Heart right ventricle (tissue), 16 donors: Measurements from ENCODE around the gene RNF207. TPM values are rescaled to one million over a fixed set of nuclear protein-coding genes. Genes with fewer than 3 reads are reported as not detected.

Experiments
- ATAC-seq, 8 donors: fragments of 200-7000 bp; cut with Tn5 transposase; one replicate each; pipeline ENCODE4 v1.9.1; 2020; ENCODE audit warnings: mild to moderate bottlenecking in 8 of 8, moderate library complexity in 8 of 8, moderate number of reproducible peaks in 1 of 8
- DNase-seq, 2 donors: peaks; one replicate each; pipeline ENCODE4 v3.0.0-alpha.2; 2020
- H3K27ac ChIP-seq, 10 donors: fragments of 200-600 bp; sonication (generic) in 2 of 10; one replicate each; pipeline versions ENCODE4 v1.5.0 to v1.8.0; 2020 to 2022; ENCODE audit warnings: mild to moderate bottlenecking in 3 of 10
- H3K27me3 ChIP-seq, 7 donors: fragments of 200-600 bp; one replicate each; pipeline ENCODE4 v1.8.0; 2021 to 2022; ENCODE audit warnings: mild to moderate bottlenecking in 2 of 7
- H3K36me3 ChIP-seq, 9 donors: fragments of 200-600 bp; sonication (generic) in 1 of 9; one replicate each; pipeline versions ENCODE4 v1.5.0 to v1.8.0; 2020 to 2022; ENCODE audit warnings: mild to moderate bottlenecking in 2 of 9
- H3K4me1 ChIP-seq, 9 donors: fragments of 200-600 bp; sonication (generic) in 1 of 9; one replicate each; pipeline versions ENCODE4 v1.5.0 to v1.8.0; 2020 to 2022; ENCODE audit warnings: mild to moderate bottlenecking in 4 of 9
- H3K4me3 ChIP-seq, 10 donors: fragments of 200-600 bp; sonication (generic) in 2 of 10; one replicate each; pipeline versions ENCODE4 v1.5.0 to v1.8.0; 2020 to 2022; ENCODE audit warnings: mild to moderate bottlenecking in 7 of 10, moderate library complexity in 2 of 10
- H3K9me3 ChIP-seq, 11 donors: fragments of 200-600 bp in 10 of 11; sonication (generic) in 2 of 11; one replicate each; pipeline versions ENCODE4 v1.5.0 to v1.8.0; 2013 to 2022; ENCODE audit warnings: mild to moderate bottlenecking in 2 of 11, control low read depth in 1 of 11, moderate library complexity in 1 of 11
- WGBS, 2 donors: extraction: QIAGEN DNeasy Blood & Tissue Kit; methylation state at CpG; one replicate each; pipeline ENCODE4 v1.1.7; 2013; ENCODE audit warnings: inconsistent platforms in 1 of 2; 5-methylcytosine and 5-hydroxymethylcytosine counted together
- intact Hi-C, 10 donors: fragments of 100-400 bp; cut with DNase I; formaldehyde crosslinking; loops; one replicate each; pipeline versions ENCODE4 v1.11.1 to v1.14.2; 2022
- polyA plus RNA-seq, 2 donors: library from polyadenylated mRNA; stranded (reverse); fragments of 200-250 nt; gene quantifications; one replicate each; pipeline ENCODE4 v1.2.3, GENCODE V29; 2013
- total RNA-seq, 10 donors: library from RNA; stranded (reverse); fragmentation: NEBNext Ultra II Directional in 3 of 10; extraction: Animal tissue kit (Norgen Biotek cat#: 25700) in 3 of 10; gene quantifications; one replicate each; pipeline versions ENCODE4 v1.2.1 to v1.2.4, GENCODE V29; 2021 to 2023
- TF ChIP-seq, protein P1 (sequence below), 9 donors: fragments of 200-600 bp; sonication (generic) in 2 of 9; IDR thresholded peaks; one replicate each; pipeline versions ENCODE4 v1.5.0 to v1.8.0; 2021 to 2022; ENCODE audit warnings: antibody characterized with exemption in 9 of 9, mild to moderate bottlenecking in 5 of 9, moderate library complexity in 1 of 9
- donor health status: Arrhythmogenic right ventricular cardiomyopathy.
- donor health status: ischemic (EF 13 %, LVEDD 7.1; RV severe dilation, severe dysfunction).
- donor health status: healthy with polysubstance abuse.
- donor health status: DM: no; HTN: yes; CAD: no.
- donor health status: DM: no; HTN: no; CAD: no.
- donor health status: ischemic (EF 25% LVEDD 6.9; RV normal size, moderate dysfunction).
- donor health status: ischemic (EF 25% LVEDD 5.7; RV mildly dilated, moderate dysfunction).
- donor health status: healthy.
- donor health status: DM: yes; HTN: yes; CAD: no.
- donor health status: Ischemic cardiomyopathy.
- donor health status: ischemic (EF 35%, LVEDD 5.7; RV mildly dilated, moderate dysfunction).
- donor health status: nonischemic (EF 11% LVEDD 7.7; RV severe dilation, severe dysfunction).
- donor health status: DM: yes; HTN: yes; CAD: no.
- donor health status: PGD.
- donor health status: ischemic (EF 29% LVEDD 5.4; RV normal size, mild dysfunction).
- donor health status: nonischemic (EF 23%, LVEDD 6.1; RV moderate dilation, normal function).

RNF207 gene
- total and polyA plus RNA-seq, 12 donors = 16.2 to 183 (median 67.4) TPM

DNA sequence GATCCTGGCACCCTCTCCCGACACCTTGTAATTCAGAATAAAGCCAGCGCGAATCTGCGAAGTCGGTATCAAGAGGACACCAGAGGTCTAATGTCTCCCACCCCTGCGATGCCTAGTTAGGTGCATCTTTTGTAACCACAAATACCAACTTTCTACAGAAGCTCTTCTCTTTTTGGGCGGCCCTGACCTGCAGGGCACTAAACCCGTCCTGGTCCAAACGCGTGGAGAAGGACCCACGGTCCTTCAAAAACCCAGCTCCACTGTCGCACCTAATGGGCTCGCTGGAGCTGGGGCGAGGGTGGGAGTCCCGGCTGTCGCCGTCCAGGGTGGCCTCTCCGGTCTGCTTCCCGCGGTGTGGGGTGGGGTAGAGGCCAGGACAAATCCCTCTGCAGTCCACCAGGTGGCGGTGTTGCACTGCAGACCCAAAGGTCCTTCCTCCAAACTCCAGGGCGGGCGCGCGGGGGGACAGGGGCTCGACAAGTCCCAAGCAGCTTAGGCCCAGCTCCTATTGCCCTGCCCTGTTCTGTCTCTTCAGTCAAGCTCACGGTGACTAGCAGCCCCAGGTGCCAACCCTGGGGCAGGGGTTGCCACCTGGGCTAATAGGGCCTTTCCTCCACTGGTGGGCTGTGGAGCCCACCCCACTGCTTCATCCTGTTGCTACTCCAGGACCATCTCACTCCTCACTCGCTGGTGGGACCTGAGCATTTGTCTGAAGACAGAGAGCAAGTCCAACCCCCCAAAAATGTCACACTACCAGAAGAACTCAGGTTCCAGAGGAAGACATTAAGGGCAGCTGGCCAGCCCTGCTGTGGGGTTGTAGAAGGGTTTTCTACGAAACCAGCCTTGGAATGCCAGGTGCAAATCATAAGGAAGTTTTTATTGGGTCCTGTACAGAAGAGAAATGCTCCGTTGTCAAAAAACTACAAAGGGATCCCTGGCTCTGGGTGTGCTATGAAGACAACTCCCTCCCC lies 40.9 kb downstream of the RNF207 start:
- H3K4me3 ChIP-seq = no peak overlapping the region
- peaks cover 21 to 96% (median 93%) of the 10 kb centered on the region in 7 donors for H3K27me3 ChIP-seq
- 6 to 7% methylated on average over 30 of the region's 30 CpGs for WGBS, 2 donors
- H3K4me1 ChIP-seq = peaks cover 0 to 43% (median 30%) of the 10 kb centered on the region in 9 donors
- TF ChIP-seq, protein P1, sequence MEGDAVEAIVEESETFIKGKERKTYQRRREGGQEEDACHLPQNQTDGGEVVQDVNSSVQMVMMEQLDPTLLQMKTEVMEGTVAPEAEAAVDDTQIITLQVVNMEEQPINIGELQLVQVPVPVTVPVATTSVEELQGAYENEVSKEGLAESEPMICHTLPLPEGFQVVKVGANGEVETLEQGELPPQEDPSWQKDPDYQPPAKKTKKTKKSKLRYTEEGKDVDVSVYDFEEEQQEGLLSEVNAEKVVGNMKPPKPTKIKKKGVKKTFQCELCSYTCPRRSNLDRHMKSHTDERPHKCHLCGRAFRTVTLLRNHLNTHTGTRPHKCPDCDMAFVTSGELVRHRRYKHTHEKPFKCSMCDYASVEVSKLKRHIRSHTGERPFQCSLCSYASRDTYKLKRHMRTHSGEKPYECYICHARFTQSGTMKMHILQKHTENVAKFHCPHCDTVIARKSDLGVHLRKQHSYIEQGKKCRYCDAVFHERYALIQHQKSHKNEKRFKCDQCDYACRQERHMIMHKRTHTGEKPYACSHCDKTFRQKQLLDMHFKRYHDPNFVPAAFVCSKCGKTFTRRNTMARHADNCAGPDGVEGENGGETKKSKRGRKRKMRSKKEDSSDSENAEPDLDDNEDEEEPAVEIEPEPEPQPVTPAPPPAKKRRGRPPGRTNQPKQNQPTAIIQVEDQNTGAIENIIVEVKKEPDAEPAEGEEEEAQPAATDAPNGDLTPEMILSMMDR (IDR thresholded peaks at IDR 0.05) = peak; percentile 93 to 99 (median 96)
- no peaks in the 10 kb centered on the region for H3K9me3 ChIP-seq
- DNase-seq (peak; percentile 81 to 83), ATAC-seq (peak; percentile 57 to 85 (median 66))
- no peaks in the 10 kb centered on the region for H3K36me3 ChIP-seq
- no peak overlapping the region for H3K27ac ChIP-seq
- intact Hi-C loops = loop anchor here (1.0 to 10.0 kb wide), 16 partner anchors 36 to 194 kb away; partner anchors contain the start of gene CHD5 (in 1 of the 10)

DNA sequence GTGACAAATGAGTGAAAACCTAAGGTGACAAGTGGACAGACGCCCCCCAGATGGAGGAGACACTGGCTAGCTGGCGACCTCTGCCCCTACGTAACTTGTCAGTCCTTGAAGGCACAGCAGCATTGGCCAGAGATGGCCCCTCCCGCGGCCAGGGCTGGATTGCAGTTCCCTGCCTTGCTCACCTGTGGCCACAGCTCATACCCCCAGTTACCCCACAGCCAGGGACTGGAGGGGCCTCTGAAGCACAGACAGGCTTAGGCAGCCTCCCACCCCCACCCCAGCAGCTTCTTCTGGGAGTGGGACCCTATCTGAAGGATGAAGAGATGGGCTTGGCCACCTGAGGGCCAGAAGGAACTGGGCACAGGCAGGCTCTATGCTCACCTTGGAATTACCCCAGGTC lies 41.7 kb downstream of the RNF207 start:
- ATAC-seq = no peak
- no peak overlapping the region for H3K4me3 ChIP-seq
- DNase-seq = no peak
- no peaks in the 10 kb centered on the region for H3K9me3 ChIP-seq
- no peak overlapping the region for H3K27ac ChIP-seq
- no peaks in the 10 kb centered on the region for H3K36me3 ChIP-seq
- peaks cover 0 to 36% (median 24%) of the 10 kb centered on the region in 9 donors for H3K4me1 ChIP-seq
- WGBS, 2 donors = 75 to 78% methylated on average over 5 of the region's 5 CpGs
- H3K27me3 ChIP-seq = peaks cover 16 to 94% (median 90%) of the 10 kb centered on the region in 7 donors
- TF ChIP-seq, protein P1 (IDR thresholded peaks at IDR 0.05) = no peak
- intact Hi-C loops = loop anchor here (1.0 to 10.0 kb wide), 16 partner anchors 35 to 195 kb away; partner anchors contain the start of gene CHD5 (in 1 of the 10)

DNA sequence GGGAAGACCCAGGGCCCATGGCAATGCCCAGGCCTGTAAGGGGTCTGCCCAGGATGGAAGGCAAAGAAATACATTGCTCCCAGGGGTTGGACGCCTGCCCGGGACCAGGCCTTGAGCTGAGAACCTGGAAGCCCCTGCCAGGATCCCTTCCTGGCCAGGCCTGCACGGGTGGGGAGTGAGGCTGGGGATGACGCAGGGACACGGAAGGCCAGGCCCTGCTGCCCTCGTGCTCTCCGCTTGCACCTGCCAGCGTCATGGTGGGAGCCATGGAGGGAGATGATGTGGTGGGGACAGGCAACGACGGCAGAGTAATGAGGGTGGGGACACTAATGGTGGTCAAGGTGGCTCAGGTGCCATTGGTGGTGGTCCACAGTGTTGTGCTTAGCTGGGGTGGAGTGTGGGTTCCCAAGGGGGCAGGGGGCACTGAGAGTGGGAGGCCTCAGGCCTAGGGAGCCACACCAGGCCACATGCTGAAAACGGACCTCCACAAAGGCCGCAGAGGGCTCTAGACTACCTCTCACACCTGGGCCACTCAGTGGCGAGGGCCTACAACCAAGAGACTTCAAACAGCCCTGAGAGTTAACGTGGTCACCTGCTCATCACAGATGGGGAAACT lies 42.4 kb downstream of the RNF207 start:
- DNase-seq = no peak
- H3K36me3 ChIP-seq = no peaks in the 10 kb centered on the region
- no peak overlapping the region for H3K27ac ChIP-seq
- no peak overlapping the region for H3K4me3 ChIP-seq
- H3K27me3 ChIP-seq = peaks cover 12 to 88% (median 87%) of the 10 kb centered on the region in 7 donors
- ATAC-seq = no peak
- 69 to 74% methylated on average over 14 of the region's 14 CpGs for WGBS, 2 donors
- intact Hi-C loops = loop anchor here in 8 of 10 donors (1.0 to 10.0 kb wide), 13 partner anchors 34 to 196 kb away; partner anchors contain the start of gene CHD5 (in 1 of the 8)
- H3K4me1 ChIP-seq = peaks cover 0 to 32% (median 22%) of the 10 kb centered on the region in 9 donors
- TF ChIP-seq, protein P1 (IDR thresholded peaks at IDR 0.05) = no peak
- H3K9me3 ChIP-seq = no peaks in the 10 kb centered on the region
